GM12875 (cell line): Measurements from ENCODE around the gene MCRIP1.

Experiments used
- H3K4me3 ChIP-seq: one replicate; pipeline ENCODE4 v1.5.1; 2011; ENCODE audit warnings: low read depth, low read length, control low read depth
- CTCF ChIP-seq: IDR thresholded peaks from 2 replicates; pipeline ENCODE4 v1.5.1; 2011; ENCODE audit warnings: low read depth, mild to moderate bottlenecking, control low read depth, inconsistent platforms, low read length, moderate library complexity, borderline replicate concordance; ENCODE audit not compliant: insufficient read depth

The MCRIP1 gene

GRCh38 chr17:81829858-81830257 lies 3.2 kb downstream of the MCRIP1 start:
- no peak for TF ChIP-seq CTCF
- H3K4me3 ChIP-seq, result no peak overlapping the region

- no peak overlapping the region for H3K4me3 ChIP-seq
- no peak for TF ChIP-seq CTCF
These were observed 4.4 kb downstream of the MCRIP1 start for GRCh38 chr17:81828656-81829055.

GRCh38 chr17:81825841-81826466 lies 7.1 kb downstream of the MCRIP1 start:
- no peak for TF ChIP-seq CTCF

GRCh38 chr17:81824595-81824994 lies 8.5 kb downstream of the MCRIP1 start:
- no peak overlapping the region for H3K4me3 ChIP-seq
- TF ChIP-seq CTCF, result no peak

More at GRCh38 chr17:81825841-81826466, 7.1 kb downstream of the MCRIP1 start:
- H3K4me3 ChIP-seq, result no peak overlapping the region

GRCh38 chr17:81823820-81824550 lies 9.1 kb downstream of the MCRIP1 start:
- no peak overlapping the region for H3K4me3 ChIP-seq

GRCh38 chr17:81822996-81823819 lies 9.9 kb downstream of the MCRIP1 start:
- H3K4me3 ChIP-seq, result no peak overlapping the region
- no peak for TF ChIP-seq CTCF

More at GRCh38 chr17:81823820-81824550, 9.1 kb downstream of the MCRIP1 start:
- no peak for TF ChIP-seq CTCF
